ENCODE measurements around the gene RNF26.
A peak's percentile ranks its signal among the peaks of the same experiment; 100 is the strongest.

The RNF26 gene

GRCh38 chr11:119316016-119316728, 18.2 kb upstream of the RNF26 start:
- DNase-seq, result no peak

GRCh38 chr11:119316729-119317591, 17.4 kb upstream of the RNF26 start, which contains the start of gene MCAM:
Gene MCAM (minus strand): TSS chr11:119317130. CDS start chr11:119317101, 29 bp downstream.
- peak; percentile 44 for DNase-seq

- DNase-seq, result no peak
Observed at GRCh38 chr11:119317592-119318239, 16.6 kb upstream of the RNF26 start.

GRCh38 chr11:119318240-119319135, 15.8 kb upstream of the RNF26 start:
- DNase-seq, result no peak

GRCh38 chr11:119319136-119319699, 15.1 kb upstream of the RNF26 start:
- DNase-seq, result no peak

- no peak for DNase-seq
Observed at GRCh38 chr11:119319700-119320239, 14.6 kb upstream of the RNF26 start.

GRCh38 chr11:119320240-119320775, 14.0 kb upstream of the RNF26 start:
- no peak for DNase-seq

- DNase-seq, result peak; percentile 62
Observed at GRCh38 chr11:119320776-119321524, 13.4 kb upstream of the RNF26 start.

GRCh38 chr11:119322360-119322739, 12.0 kb upstream of the RNF26 start:
- no peak for DNase-seq

GRCh38 chr11:119322921-119323531, 11.3 kb upstream of the RNF26 start:
- DNase-seq, result peak; percentile 13

- peak; percentile 82 for DNase-seq
Observed at GRCh38 chr11:119323532-119324033, 10.7 kb upstream of the RNF26 start.

- no peak for DNase-seq
Observed at GRCh38 chr11:119324189-119324588, 10.1 kb upstream of the RNF26 start.

- DNase-seq, result no peak
Observed at GRCh38 chr11:119329320-119329719, 5.0 kb upstream of the RNF26 start.

- DNase-seq, result no peak
Observed at GRCh38 chr11:119330237-119330636, 4.1 kb upstream of the RNF26 start.

- no peak for DNase-seq
Observed at GRCh38 chr11:119332111-119332765, 2.1 kb upstream of the RNF26 start.

GRCh38 chr11:119335091-119335654, 846 bp downstream of the RNF26 start:
- DNase-seq, result no peak

GRCh38 chr11:119335655-119336543, 1.6 kb downstream of the RNF26 start:
- DNase-seq, result no peak
